Common myeloid progenitor, CD34-positive (primary cell): ENCODE results near the gene PSMG3.

Experiments used
- CTCF ChIA-PET: fragments of 350-600 bp; sonication (Branson Sonifier 250); formaldehyde crosslinking; loops from one replicate; lab custom pipeline; 2021; ENCODE audit warnings: antibody characterized with exemption; lab: Charles Lee
- POLR2A ChIA-PET: fragments of 350-600 bp; sonication (Branson Sonifier 250); formaldehyde crosslinking; loops from one replicate; lab custom pipeline; 2021; ENCODE audit warnings: antibody characterized with exemption; lab: Charles Lee
- DNase-seq, 3 donors: peaks; one replicate each; pipeline versions ENCODE4 v3.0.0 to v3.0.0-alpha.2; 2013
- H3K27ac ChIP-seq, 2 experiments: 1 replicate in 1 of 2; 2 replicates in 1 of 2; pipeline ENCODE4 v1.7.0; 2013; ENCODE audit warnings: inconsistent platforms in 2 of 2, low read length in 2 of 2, mild to moderate bottlenecking in 2 of 2, low read depth in 1 of 2, moderate library complexity in 1 of 2; ENCODE audit not compliant: severe bottlenecking in 2 of 2, insufficient read depth in 1 of 2, poor library complexity in 1 of 2
- H3K27me3 ChIP-seq, 5 experiments: replicated peaks in 2 of 5; 1 replicate in 3 of 5; 2 replicates in 2 of 5; pipeline versions ENCODE4 v1.6.1 to v1.7.0; 2013; ENCODE audit warnings: low read length in 4 of 5, mild to moderate bottlenecking in 2 of 5, moderate library complexity in 2 of 5, inconsistent platforms in 1 of 5; ENCODE audit not compliant: insufficient read depth in 5 of 5, control insufficient read depth in 4 of 5
- H3K36me3 ChIP-seq, 4 experiments: 1 replicate in 2 of 4; 2 replicates in 2 of 4; pipeline versions ENCODE4 v1.6.1 to v1.7.0; 2013; ENCODE audit warnings: low read length in 3 of 4, control low read depth in 1 of 4, mild to moderate bottlenecking in 1 of 4; ENCODE audit not compliant: control insufficient read depth in 4 of 4, insufficient read depth in 4 of 4
- H3K4me1 ChIP-seq, 4 experiments: 1 replicate in 3 of 4; 2 replicates in 1 of 4; pipeline versions ENCODE4 v1.6.1 to v1.7.1; 2013; ENCODE audit warnings: low read length in 3 of 4, mild to moderate bottlenecking in 3 of 4, control low read depth in 1 of 4, inconsistent platforms in 1 of 4, moderate library complexity in 1 of 4; ENCODE audit not compliant: control insufficient read depth in 4 of 4, insufficient read depth in 4 of 4; ENCODE audit errors: control extremely low read depth in 1 of 4
- H3K4me3 ChIP-seq, 7 experiments: 1 replicate in 4 of 7; 2 replicates in 3 of 7; pipeline versions ENCODE4 v1.5.1 to v1.7.0; 2013; ENCODE audit warnings: mild to moderate bottlenecking in 7 of 7, low read length in 6 of 7, moderate library complexity in 6 of 7, inconsistent platforms in 2 of 7, low read depth in 2 of 7, control low read depth in 1 of 7; ENCODE audit not compliant: insufficient read depth in 4 of 7, control insufficient read depth in 1 of 7; ENCODE audit errors: extremely low read depth in 1 of 7
- H3K9me3 ChIP-seq, 5 experiments: 1 replicate in 4 of 5; 2 replicates in 1 of 5; pipeline versions ENCODE4 v1.6.1 to v1.7.1; 2013; ENCODE audit warnings: low read length in 4 of 5, mild to moderate bottlenecking in 2 of 5, inconsistent platforms in 1 of 5, low read depth in 1 of 5, moderate library complexity in 1 of 5; ENCODE audit not compliant: control insufficient read depth in 4 of 5, insufficient read depth in 2 of 5; ENCODE audit errors: control extremely low read depth in 1 of 5
- WGBS: methylation state at CpG from one replicate; pipeline ENCODE4 v1.1.5; 2013; ENCODE audit not compliant: insufficient coverage; 5-methylcytosine and 5-hydroxymethylcytosine counted together

Gene PSMG3

GRCh38 chr7:1588978-1589377, 19.1 kb upstream of the PSMG3 start:
- ChIA-PET CTCF (interaction anchor here (0.6 to 1.0 kb wide), 2 partner anchors 10 to 12 kb away, joined by 3 read pairs; no protein-coding TSS in a partner anchor), POLR2A (no interaction called here)
- DNase-seq: no peak
- Histone ChIP-seq H3K36me3 (no peaks in the 10 kb centered on the region), H3K27me3 (peaks cover 0 to 46% (median 11%) of the 10 kb centered on the region in 5 experiments), H3K9me3 (peaks cover 0 to 6% (median 0%) of the 10 kb centered on the region in 5 experiments), H3K4me3 (no peak overlapping the region), H3K27ac (no peak overlapping the region), H3K4me1 (peaks cover 0 to 15% (median 8%) of the 10 kb centered on the region in 4 experiments)
- WGBS: 100% methylated on average over 1 of the region's 1 CpG

- POLR2A ChIA-PET: no interaction called here
- Histone ChIP-seq H3K4me1 (peaks cover 0 to 15% (median 8%) of the 10 kb centered on the region in 4 experiments), H3K4me3 (no peak overlapping the region), H3K27ac (no peak overlapping the region), H3K27me3 (peaks cover 0 to 38% (median 11%) of the 10 kb centered on the region in 5 experiments), H3K9me3 (peaks cover 0 to 6% (median 0%) of the 10 kb centered on the region in 5 experiments), H3K36me3 (no peaks in the 10 kb centered on the region)
- WGBS: 99% methylated on average over 11 of the region's 12 CpGs
- CTCF ChIA-PET: interaction anchor here (0.6 to 1.0 kb wide), 2 partner anchors 9 to 750 kb away, joined by 3 read pairs; no protein-coding TSS in a partner anchor
- DNase-seq: no peak
These were observed 17.9 kb upstream of the PSMG3 start for GRCh38 chr7:1587738-1588137.

GRCh38 chr7:1586827-1587705, 17.2 kb upstream of the PSMG3 start:
- H3K9me3 ChIP-seq: peaks cover 0 to 6% (median 0%) of the 10 kb centered on the region in 5 experiments
- WGBS: 96% methylated on average over 40 of the region's 42 CpGs
- no peak overlapping the region for H3K27ac ChIP-seq
- H3K4me3 ChIP-seq: no peak overlapping the region
- ChIA-PET CTCF (no interaction called here), POLR2A (no interaction called here)
- no peak for DNase-seq
- peaks cover 0 to 31% (median 11%) of the 10 kb centered on the region in 5 experiments for H3K27me3 ChIP-seq
- no peaks in the 10 kb centered on the region for H3K36me3 ChIP-seq
- peaks cover 0 to 9% (median 6%) of the 10 kb centered on the region in 4 experiments for H3K4me1 ChIP-seq

GRCh38 chr7:1586126-1586826, 16.4 kb upstream of the PSMG3 start:
- DNase-seq: no peak
- POLR2A ChIA-PET: no interaction called here
- CTCF ChIA-PET: no interaction called here
- H3K27ac ChIP-seq: no peak overlapping the region
- WGBS: 95% methylated on average over 31 of the region's 34 CpGs
- H3K4me3 ChIP-seq: no peak overlapping the region
- H3K4me1 ChIP-seq: peaks cover 0 to under 1% (median under 1%) of the 10 kb centered on the region in 4 experiments
- H3K36me3 ChIP-seq: no peaks in the 10 kb centered on the region
- H3K27me3 ChIP-seq: peaks cover 0 to 23% (median 7%) of the 10 kb centered on the region in 5 experiments
- peaks cover 0 to 6% (median 0%) of the 10 kb centered on the region in 5 experiments for H3K9me3 ChIP-seq

- Histone ChIP-seq H3K27me3 (peaks cover 0 to 14% (median 3%) of the 10 kb centered on the region in 5 experiments), H3K4me1 (no peaks in the 10 kb centered on the region), H3K4me3 (no peak overlapping the region), H3K9me3 (peaks cover 0 to 6% (median 0%) of the 10 kb centered on the region in 5 experiments), H3K27ac (no peak overlapping the region), H3K36me3 (no peaks in the 10 kb centered on the region)
- DNase-seq: no peak
- POLR2A ChIA-PET: no interaction called here
- 95% methylated on average over 36 of the region's 37 CpGs for WGBS
- CTCF ChIA-PET: no interaction called here
These were observed 15.5 kb upstream of the PSMG3 start for GRCh38 chr7:1585142-1585981.

- H3K27ac ChIP-seq: no peak overlapping the region
- no peak overlapping the region for H3K4me3 ChIP-seq
- peaks cover 0 to 8% (median 0%) of the 10 kb centered on the region in 5 experiments for H3K27me3 ChIP-seq
- H3K36me3 ChIP-seq: no peaks in the 10 kb centered on the region
- POLR2A ChIA-PET: no interaction called here
- H3K9me3 ChIP-seq: peaks cover 0 to 6% (median 0%) of the 10 kb centered on the region in 5 experiments
- CTCF ChIA-PET: no interaction called here
- no peak for DNase-seq
- 94% methylated on average over 18 of the region's 18 CpGs for WGBS
- no peaks in the 10 kb centered on the region for H3K4me1 ChIP-seq
These were observed 14.9 kb upstream of the PSMG3 start for GRCh38 chr7:1584700-1585099.
